H1 (cell line): ENCODE measurements around the gene SH3PXD2A. TPM values are rescaled to one million over a fixed set of nuclear protein-coding genes. Genes with fewer than 3 reads are reported as not detected.

Experiments
- CTCF ChIA-PET: fragments of 300-600 bp; sonication (Branson Sonifier 250); formaldehyde crosslinking; loops from one replicate; lab custom pipeline; 2021; ENCODE audit not compliant: partially characterized antibody; lab: Charles Lee
- POLR2A ChIA-PET: fragments of 300-600 bp; sonication (Branson Sonifier 250); formaldehyde crosslinking; loops from one replicate; lab custom pipeline; 2021; ENCODE audit warnings: inconsistent platforms; ENCODE audit not compliant: partially characterized antibody; lab: Charles Lee
- DNase-seq, 2 experiments: peaks; one replicate each; pipeline versions ENCODE4 v3.0.0 to v3.0.0-alpha.2; 2010 to 2022; ENCODE audit warnings: low spot score in 2 of 2, low read depth in 1 of 2, mixed read lengths in 1 of 2
- FAIRE-seq: peaks from 2 replicates; lab custom pipeline; 2011; peaks lifted over from hg19 to GRCh38; lab: Jason Lieb, UNC
- H2AFZ ChIP-seq: 2 replicates; pipeline ENCODE4 v1.8.1; 2012; ENCODE audit warnings: low read length, inconsistent platforms
- H2AK5ac ChIP-seq: 2 replicates; pipeline ENCODE4 v1.6.1; 2013; ENCODE audit warnings: low read depth, low read length
- H2BK120ac ChIP-seq: replicated peaks from 2 replicates; pipeline ENCODE3; 2013; ENCODE audit warnings: low read depth, low read length, inconsistent platforms
- H2BK12ac ChIP-seq: 2 replicates; pipeline ENCODE4 v1.6.1; 2013; ENCODE audit warnings: low read depth, low read length
- H2BK15ac ChIP-seq: 2 replicates; pipeline ENCODE4 v1.6.1; 2013; ENCODE audit warnings: low read length
- H2BK20ac ChIP-seq: 2 replicates; pipeline ENCODE4 v1.6.1; 2013; ENCODE audit warnings: low read length
- H2BK5ac ChIP-seq: 2 replicates; pipeline ENCODE4 v1.6.1; 2013; ENCODE audit warnings: low read depth, low read length
- H3K14ac ChIP-seq: 2 replicates; pipeline ENCODE4 v1.6.1; 2013; ENCODE audit warnings: inconsistent platforms; ENCODE audit not compliant: insufficient read length
- H3K18ac ChIP-seq: 2 replicates; pipeline ENCODE4 v1.6.1; 2013; ENCODE audit warnings: low read length; ENCODE audit errors: extremely low read depth
- H3K23ac ChIP-seq: 2 replicates; pipeline ENCODE4 v1.6.1; 2013; ENCODE audit warnings: inconsistent platforms; ENCODE audit not compliant: insufficient read length
- H3K23me2 ChIP-seq: 2 replicates; pipeline ENCODE4 v1.6.1; 2013; ENCODE audit warnings: low read depth, low read length
- H3K27ac ChIP-seq: 2 replicates; pipeline ENCODE4 v1.6.1; 2011; ENCODE audit warnings: low read depth, low read length, inconsistent platforms
- H3K27me3 ChIP-seq, 4 experiments: replicated peaks in 1 of 4; 1 replicate in 1 of 4; 2 replicates in 3 of 4; pipeline versions ENCODE4 v1.6.1 to v1.8.1; 2011 to 2013; ENCODE audit warnings: low read length in 3 of 4, mild to moderate bottlenecking in 3 of 4, inconsistent platforms in 2 of 4, mixed read lengths in 2 of 4, moderate library complexity in 1 of 4; ENCODE audit not compliant: control insufficient read depth in 3 of 4, insufficient read depth in 3 of 4; ENCODE audit errors: extremely low read depth in 1 of 4
- H3K36me3 ChIP-seq, 4 experiments: 2 replicates each; pipeline versions ENCODE4 v1.6.1 to v1.8.1; 2011 to 2013; ENCODE audit warnings: mild to moderate bottlenecking in 4 of 4, low read length in 3 of 4, moderate library complexity in 2 of 4, control low read depth in 1 of 4, inconsistent platforms in 1 of 4; ENCODE audit not compliant: insufficient read depth in 4 of 4, control insufficient read depth in 2 of 4
- H3K4ac ChIP-seq: replicated peaks from 2 replicates; pipeline ENCODE3; 2013; ENCODE audit warnings: low read length, low read depth, mixed read lengths, inconsistent platforms; ENCODE audit not compliant: insufficient read length
- H3K4me1 ChIP-seq, 4 experiments: replicated peaks in 1 of 4; 1 replicate in 1 of 4; 2 replicates in 3 of 4; pipeline versions ENCODE4 v1.6.1 to v1.8.1; 2011 to 2013; ENCODE audit warnings: low read length in 3 of 4, inconsistent platforms in 2 of 4, mixed read lengths in 1 of 4; ENCODE audit not compliant: insufficient read depth in 4 of 4, control insufficient read depth in 3 of 4
- H3K4me2 ChIP-seq, 2 experiments: 2 replicates each; pipeline versions ENCODE4 v1.6.1 to v1.8.1; 2011 to 2013; ENCODE audit warnings: low read depth in 2 of 2, low read length in 2 of 2, control low read depth in 1 of 2, inconsistent platforms in 1 of 2, mild to moderate bottlenecking in 1 of 2; ENCODE audit not compliant: insufficient read depth in 1 of 2
- H3K4me3 ChIP-seq, 4 experiments: fragments of 200-600, 300-600 bp in 1 of 4; sonication (generic), shearing (Covaris generic), sonication (Bioruptor Twin) in 1 of 4; 2 replicates each; pipeline versions ENCODE4 v1.5.1 to v1.8.1; 2011 to 2016; ENCODE audit warnings: low read length in 4 of 4, low read depth in 3 of 4, control low read depth in 2 of 4, inconsistent platforms in 2 of 4, mild to moderate bottlenecking in 2 of 4, mixed read lengths in 1 of 4, moderate library complexity in 1 of 4; ENCODE audit not compliant: insufficient read depth in 2 of 4; ENCODE audit errors: extremely low read depth in 1 of 4
- H3K56ac ChIP-seq: replicated peaks from 2 replicates; pipeline ENCODE3; 2013; ENCODE audit warnings: low read depth, mild to moderate bottlenecking, mixed read lengths, low read length, inconsistent platforms; ENCODE audit not compliant: insufficient read length
- H3K79me1 ChIP-seq: 2 replicates; pipeline ENCODE4 v1.6.1; 2013; ENCODE audit warnings: low read depth, low read length, control low read depth
- H3K79me2 ChIP-seq, 2 experiments: 2 replicates each; pipeline versions ENCODE4 v1.6.1 to v1.8.1; 2012 to 2013; ENCODE audit warnings: low read length in 2 of 2, mild to moderate bottlenecking in 2 of 2, inconsistent platforms in 1 of 2; ENCODE audit not compliant: insufficient read depth in 2 of 2, control insufficient read depth in 1 of 2
- H3K9ac ChIP-seq, 4 experiments: replicated peaks in 1 of 4; 1 replicate in 1 of 4; 2 replicates in 3 of 4; pipeline versions ENCODE4 v1.6.1 to v1.8.1; 2011 to 2013; ENCODE audit warnings: low read depth in 3 of 4, low read length in 3 of 4, control low read depth in 2 of 4, mild to moderate bottlenecking in 2 of 4, moderate library complexity in 2 of 4, inconsistent platforms in 1 of 4; ENCODE audit errors: extremely low read depth in 1 of 4
- H3K9me3 ChIP-seq, 2 experiments: 2 replicates each; pipeline versions ENCODE4 v1.6.1 to v1.8.1; 2012 to 2013; ENCODE audit warnings: mild to moderate bottlenecking in 2 of 2, moderate library complexity in 2 of 2, control low read depth in 1 of 2, inconsistent platforms in 1 of 2, low read depth in 1 of 2, low read length in 1 of 2, mixed read lengths in 1 of 2; ENCODE audit not compliant: insufficient read depth in 2 of 2
- H4K20me1 ChIP-seq, 2 experiments: replicated peaks in 1 of 2; 2 replicates each; pipeline versions ENCODE3 to v1.8.1; 2011 to 2013; ENCODE audit warnings: inconsistent platforms in 2 of 2, low read length in 2 of 2, mild to moderate bottlenecking in 1 of 2; ENCODE audit not compliant: insufficient read depth in 2 of 2, control insufficient read depth in 1 of 2
- H4K5ac ChIP-seq: 2 replicates; pipeline ENCODE4 v1.6.1; 2013; ENCODE audit warnings: low read length, low read depth, mixed read lengths, inconsistent platforms; ENCODE audit not compliant: insufficient read length
- H4K8ac ChIP-seq: 2 replicates; pipeline ENCODE4 v1.8.0; 2013; ENCODE audit warnings: mild to moderate bottlenecking, moderate library complexity, low read length, inconsistent platforms; ENCODE audit not compliant: insufficient read depth; ENCODE audit errors: extremely low read depth
- H4K91ac ChIP-seq: replicated peaks from 2 replicates; pipeline ENCODE3; 2013; ENCODE audit warnings: low read length, mixed read lengths, inconsistent platforms; ENCODE audit not compliant: insufficient read length
- CHD2 ChIP-seq: IDR thresholded peaks from 2 replicates; pipeline ENCODE4 v1.6.1; 2012; ENCODE audit warnings: low read length, improper control_type of control experiment
- GTF2F1 ChIP-seq: IDR thresholded peaks from 2 replicates; pipeline ENCODE4 v1.6.1; 2012; ENCODE audit warnings: low read depth, low read length, improper control_type of control experiment, borderline replicate concordance
- JUN ChIP-seq: IDR thresholded peaks from 2 replicates; pipeline ENCODE4 v1.6.1; 2011; ENCODE audit warnings: low read depth, mild to moderate bottlenecking, improper control_type of control experiment, low read length
- JUND ChIP-seq: IDR thresholded peaks from 2 replicates; pipeline ENCODE4 v1.6.1; 2011; ENCODE audit warnings: mild to moderate bottlenecking, improper control_type of control experiment, low read length
- KDM4A ChIP-seq: IDR thresholded peaks from one replicate; pipeline ENCODE4 v1.7.1; 2012; ENCODE audit warnings: low read depth, mild to moderate bottlenecking, moderate library complexity, low read length, inconsistent platforms; ENCODE audit not compliant: severe bottlenecking
- MAFK ChIP-seq: IDR thresholded peaks from 2 replicates; pipeline ENCODE4 v1.6.1; 2012; ENCODE audit warnings: low read depth, mild to moderate bottlenecking, improper control_type of control experiment, low read length
- RXRA ChIP-seq: IDR thresholded peaks from 2 replicates; pipeline ENCODE4 v1.6.1; 2011; ENCODE audit warnings: low read depth, mild to moderate bottlenecking, low read length, moderate library complexity; ENCODE audit not compliant: insufficient read depth
- SAP30 ChIP-seq: fragments of 300-600 bp; sonication (generic); IDR thresholded peaks from 2 replicates; pipeline ENCODE4 v1.7.1; 2012; ENCODE audit warnings: low read length, moderate library complexity, mild to moderate bottlenecking, inconsistent platforms; ENCODE audit not compliant: insufficient read depth, insufficient replicate concordance
- SP2 ChIP-seq: IDR thresholded peaks from 2 replicates; pipeline ENCODE4 v1.6.1; 2012; ENCODE audit warnings: mild to moderate bottlenecking, low read length, inconsistent platforms
- TAF1 ChIP-seq: IDR thresholded peaks from 2 replicates; pipeline ENCODE4 v1.6.1; 2011; ENCODE audit warnings: mild to moderate bottlenecking, low read depth, low read length
- USF2 ChIP-seq: IDR thresholded peaks from 2 replicates; pipeline ENCODE4 v1.6.1; 2011; ENCODE audit warnings: low read length, improper control_type of control experiment
- WGBS, 2 experiments: shearing (Covaris generic) in 1 of 2; methylation state at CpG; one replicate each; pipeline versions ENCODE4 v1.1.6 to v1.1.7; 2013 to 2015; ENCODE audit warnings: low lambda C conversion rate in 2 of 2, mixed read lengths in 2 of 2, inconsistent platforms in 1 of 2, low coverage in 1 of 2, missing lambda C conversion rate in 1 of 2; ENCODE audit not compliant: insufficient replicate concordance in 2 of 2, insufficient coverage in 1 of 2, insufficient read length in 1 of 2; ENCODE audit errors: extremely low coverage in 1 of 2, missing lambda C conversion rate in 1 of 2; 5-methylcytosine and 5-hydroxymethylcytosine counted together
- polyA plus RNA-seq, 7 experiments: library from polyadenylated mRNA; depleted of rRNA in 3 of 7; stranded (reverse) in 5 of 7; unstranded in 2 of 7; fragments of >200 nt in 5 of 7; fragments of 200-250 nt in 2 of 7; gene quantifications; 1 replicate in 5 of 7; 2 replicates in 1 of 7; 4 replicates in 1 of 7; pipeline versions ENCODE4 v1.2.1 to v1.2.3, GENCODE V29; 2011 to 2013; ENCODE audit warnings: missing spikeins in 2 of 7, mixed read lengths in 2 of 7
- total RNA-seq: library from RNA; stranded (reverse); fragmentation: NEBNext Ultra II Directional; extraction: Animal tissue kit (Norgen Biotek cat#: 25700); gene quantifications from 2 replicates; pipeline ENCODE4 v1.2.1, GENCODE V29; 2021

The SH3PXD2A gene
- total and polyA plus RNA-seq, 2 of the 8 experiments (the other 6 are each of a cell fraction or from before 2014, with no cell fraction given) = 5.4 to 16.3 TPM

- H3K4me3 ChIP-seq = no peak overlapping the region
- no peak overlapping the region for H3K4ac ChIP-seq
- no peak overlapping the region for H3K27ac ChIP-seq
- FAIRE-seq (no peak), DNase-seq (no peak)
- peaks cover 2% of the 10 kb centered on the region; the same call in 1 of the 2 replicates for H3K23me2 ChIP-seq
- H3K9ac ChIP-seq = no peak overlapping the region
- no peaks in the 10 kb centered on the region for H3K79me2 ChIP-seq
- no peak overlapping the region for H4K8ac ChIP-seq
- no peaks in the 10 kb centered on the region for H3K27me3 ChIP-seq
- H2BK120ac ChIP-seq = no peak overlapping the region
- H3K36me3 ChIP-seq = peaks cover 0 to 5% (median 0%) of the 10 kb centered on the region in 4 experiments; a peak in 2 of 8 replicates
- H3K4me2 ChIP-seq = no peak overlapping the region
- H2BK5ac ChIP-seq = 0 out of 2 replicates have a peak overlapping the region, but pooled peaks have one; percentile 39
- 0 out of 2 replicates have a peak overlapping the region, but pooled peaks have one; percentile 50 for H2BK12ac ChIP-seq
- no peak overlapping the region for H2BK15ac ChIP-seq
- no peak overlapping the region for H2AK5ac ChIP-seq
- H4K91ac ChIP-seq = no peak overlapping the region
- 90% methylated on average over 19 of the region's 19 CpGs; no CpG with 5 or more reads in 1 of the 2 experiments for WGBS, 2 experiments
- H3K56ac ChIP-seq = no peak overlapping the region
- H3K18ac ChIP-seq = no peak overlapping the region
- H3K23ac ChIP-seq = no peak overlapping the region
- POLR2A ChIA-PET = interaction anchor here (0.8 kb wide), 1 partner anchor 121 kb away, joined by 3 read pairs; no protein-coding TSS in a partner anchor
- H2BK20ac ChIP-seq = no peak overlapping the region
- H4K20me1 ChIP-seq = no peaks in the 10 kb centered on the region
- H3K4me1 ChIP-seq = no peaks in the 10 kb centered on the region; a peak in 1 of 7 replicates
- H3K79me1 ChIP-seq = no peaks in the 10 kb centered on the region
- H4K5ac ChIP-seq = no peak overlapping the region
- H3K14ac ChIP-seq = no peak overlapping the region
- CTCF ChIA-PET = interaction anchor here (0.7 to 10.9 kb wide), 12 partner anchors 9 to 67 kb away, joined by 3 to 114 read pairs (median 13); no protein-coding TSS in a partner anchor
- no peak for TF ChIP-seq KDM4A
- TF ChIP-seq TAF1 = no peak
- no peak for TF ChIP-seq SAP30
- no peak for TF ChIP-seq JUN
- no peak for TF ChIP-seq SP2
- TF ChIP-seq CHD2 = no peak
- TF ChIP-seq MAFK = no peak
- no peak for TF ChIP-seq GTF2F1
- TF ChIP-seq RXRA = no peak
- no peak for TF ChIP-seq USF2
- TF ChIP-seq JUND = no peak
- TF ChIP-seq, all 59 proteins: peak for 0
- Histone ChIP-seq H3K9me3 (no peaks in the 10 kb centered on the region), H2AFZ (no peak overlapping the region)
Observed at GRCh38 chr10:103618575-103619423, 236.6 kb downstream of the SH3PXD2A start.
